ENCODE data around the gene IFNL4.

The IFNL4 gene

GRCh38 chr19:39263912-39264305 lies 15.3 kb upstream of the IFNL4 start:
- no peak for DNase-seq (ENCODE audit: extremely low read depth, insufficient read length)
- Histone ChIP-seq H3K4me3 (replicated peaks; ENCODE audit: low read depth, low read length) (no peak overlapping the region), H3K27me3 (replicated peaks; ENCODE audit: control insufficient read depth, insufficient read depth, low read length) (no peaks in the 10 kb centered on the region; the same call in 1 of the 2 replicates), H3K36me3 (ENCODE audit: control insufficient read depth, insufficient read depth, low read length) (no peaks in the 10 kb centered on the region)
- TF ChIP-seq CTCF (IDR thresholded peaks at IDR 0.05; ENCODE audit: insufficient read depth, low read length, poor library complexity, severe bottlenecking) = no peak

- DNase-seq (ENCODE audit: extremely low read depth, insufficient read length) = no peak
- Histone ChIP-seq H3K27me3 (replicated peaks; ENCODE audit: control insufficient read depth, insufficient read depth, low read length) (no peaks in the 10 kb centered on the region; the same call in 1 of the 2 replicates), H3K4me3 (replicated peaks; ENCODE audit: low read depth, low read length) (no peak overlapping the region), H3K36me3 (ENCODE audit: control insufficient read depth, insufficient read depth, low read length) (no peaks in the 10 kb centered on the region)
- TF ChIP-seq CTCF (IDR thresholded peaks at IDR 0.05; ENCODE audit: insufficient read depth, low read length, poor library complexity, severe bottlenecking) = no peak
Measured at GRCh38 chr19:39262496-39262895, 13.8 kb upstream of the IFNL4 start.

GRCh38 chr19:39261704-39262103 lies 13.0 kb upstream of the IFNL4 start:
- H3K36me3 ChIP-seq (ENCODE audit: control insufficient read depth, insufficient read depth, low read length) = no peaks in the 10 kb centered on the region
- H3K4me3 ChIP-seq (replicated peaks; ENCODE audit: low read depth, low read length) = no peak overlapping the region
- no peak for DNase-seq (ENCODE audit: extremely low read depth, insufficient read length)
- no peak for TF ChIP-seq CTCF (IDR thresholded peaks at IDR 0.05; ENCODE audit: insufficient read depth, low read length, poor library complexity, severe bottlenecking)
- no peaks in the 10 kb centered on the region; the same call in 1 of the 2 replicates for H3K27me3 ChIP-seq (replicated peaks; ENCODE audit: control insufficient read depth, insufficient read depth, low read length)

GRCh38 chr19:39257227-39257626 lies 8.6 kb upstream of the IFNL4 start:
- Histone ChIP-seq H3K27me3 (replicated peaks; ENCODE audit: control insufficient read depth, insufficient read depth, low read length) (no peaks in the 10 kb centered on the region; the same call in 1 of the 2 replicates), H3K4me3 (replicated peaks; ENCODE audit: low read depth, low read length) (no peak overlapping the region), H3K36me3 (ENCODE audit: control insufficient read depth, insufficient read depth, low read length) (no peaks in the 10 kb centered on the region)
- TF ChIP-seq CTCF (IDR thresholded peaks at IDR 0.05; ENCODE audit: insufficient read depth, low read length, poor library complexity, severe bottlenecking) = no peak
- DNase-seq (ENCODE audit: extremely low read depth, insufficient read length) = no peak

- no peak for TF ChIP-seq CTCF (IDR thresholded peaks at IDR 0.05; ENCODE audit: insufficient read depth, low read length, poor library complexity, severe bottlenecking)
- Histone ChIP-seq H3K4me3 (replicated peaks; ENCODE audit: low read depth, low read length) (no peak overlapping the region), H3K27me3 (replicated peaks; ENCODE audit: control insufficient read depth, insufficient read depth, low read length) (no peaks in the 10 kb centered on the region; the same call in 1 of the 2 replicates), H3K36me3 (ENCODE audit: control insufficient read depth, insufficient read depth, low read length) (no peaks in the 10 kb centered on the region)
- DNase-seq (ENCODE audit: extremely low read depth, insufficient read length) = no peak
Measured at GRCh38 chr19:39254531-39255345, 6.1 kb upstream of the IFNL4 start.

Measured in GM06990 (cell line).